Measurements from ENCODE around the gene SLC25A24. TPM values are rescaled to one million over a fixed set of nuclear protein-coding genes. Genes with fewer than 3 reads are reported as not detected.
"Not testable (repeated sequence)": the region's sequence is repeated elsewhere in the genome, so short reads cannot be mapped to it uniquely, and the experiment has no call there.

SLC25A24 gene
- 34.5 TPM for polyA plus RNA-seq
- long read RNA-seq, donor 1, full-length matches to known transcripts, result 6 of 13 reads
- long read RNA-seq, donor 1, partial matches to known transcripts, result 7 of 13 reads
- long read RNA-seq, donor 1, other reads (novel, unspliced or antisense), result 0 of 13 reads
- long read RNA-seq, donor 2, full-length matches to known transcripts, result 13 of 38 reads
- long read RNA-seq, donor 2, partial matches to known transcripts, result 25 of 38 reads
- long read RNA-seq, donor 2, other reads (novel, unspliced or antisense), result 0 of 38 reads
- long read RNA-seq, donor 3, result 0 reads
- long read RNA-seq, donor 4, full-length matches to known transcripts, result 2 of 2 reads
- long read RNA-seq, donor 4, partial matches to known transcripts, result 0 of 2 reads
- long read RNA-seq, donor 4, other reads (novel, unspliced or antisense), result 0 of 2 reads
- long read RNA-seq, donor 5, full-length matches to known transcripts, result 9 of 9 reads
- long read RNA-seq, donor 5, partial matches to known transcripts, result 0 of 9 reads
- long read RNA-seq, donor 5, other reads (novel, unspliced or antisense), result 0 of 9 reads
- long read RNA-seq, donor 6, full-length matches to known transcripts, result 23 of 30 reads
- long read RNA-seq, donor 6, partial matches to known transcripts, result 7 of 30 reads
- long read RNA-seq, donor 6, other reads (novel, unspliced or antisense), result 0 of 30 reads
- long read RNA-seq, donor 7, full-length matches to known transcripts, result 4 of 4 reads
- long read RNA-seq, donor 7, partial matches to known transcripts, result 0 of 4 reads
- long read RNA-seq, donor 7, other reads (novel, unspliced or antisense), result 0 of 4 reads
- long read RNA-seq, donor 8, full-length matches to known transcripts, result 15 of 26 reads
- long read RNA-seq, donor 8, partial matches to known transcripts, result 11 of 26 reads
- long read RNA-seq, donor 8, other reads (novel, unspliced or antisense), result 0 of 26 reads
- long read RNA-seq, donor 9, full-length matches to known transcripts, result 12 of 17 reads
- long read RNA-seq, donor 9, partial matches to known transcripts, result 5 of 17 reads
- long read RNA-seq, donor 9, other reads (novel, unspliced or antisense), result 0 of 17 reads
- long read RNA-seq, donor 10, full-length matches to known transcripts, result 22 of 44 reads
- long read RNA-seq, donor 10, partial matches to known transcripts, result 22 of 44 reads
- long read RNA-seq, donor 10, other reads (novel, unspliced or antisense), result 0 of 44 reads
- long read RNA-seq, donor 11, full-length matches to known transcripts, result 18 of 18 reads
- long read RNA-seq, donor 11, partial matches to known transcripts, result 0 of 18 reads
- long read RNA-seq, donor 11, other reads (novel, unspliced or antisense), result 0 of 18 reads

DNA sequence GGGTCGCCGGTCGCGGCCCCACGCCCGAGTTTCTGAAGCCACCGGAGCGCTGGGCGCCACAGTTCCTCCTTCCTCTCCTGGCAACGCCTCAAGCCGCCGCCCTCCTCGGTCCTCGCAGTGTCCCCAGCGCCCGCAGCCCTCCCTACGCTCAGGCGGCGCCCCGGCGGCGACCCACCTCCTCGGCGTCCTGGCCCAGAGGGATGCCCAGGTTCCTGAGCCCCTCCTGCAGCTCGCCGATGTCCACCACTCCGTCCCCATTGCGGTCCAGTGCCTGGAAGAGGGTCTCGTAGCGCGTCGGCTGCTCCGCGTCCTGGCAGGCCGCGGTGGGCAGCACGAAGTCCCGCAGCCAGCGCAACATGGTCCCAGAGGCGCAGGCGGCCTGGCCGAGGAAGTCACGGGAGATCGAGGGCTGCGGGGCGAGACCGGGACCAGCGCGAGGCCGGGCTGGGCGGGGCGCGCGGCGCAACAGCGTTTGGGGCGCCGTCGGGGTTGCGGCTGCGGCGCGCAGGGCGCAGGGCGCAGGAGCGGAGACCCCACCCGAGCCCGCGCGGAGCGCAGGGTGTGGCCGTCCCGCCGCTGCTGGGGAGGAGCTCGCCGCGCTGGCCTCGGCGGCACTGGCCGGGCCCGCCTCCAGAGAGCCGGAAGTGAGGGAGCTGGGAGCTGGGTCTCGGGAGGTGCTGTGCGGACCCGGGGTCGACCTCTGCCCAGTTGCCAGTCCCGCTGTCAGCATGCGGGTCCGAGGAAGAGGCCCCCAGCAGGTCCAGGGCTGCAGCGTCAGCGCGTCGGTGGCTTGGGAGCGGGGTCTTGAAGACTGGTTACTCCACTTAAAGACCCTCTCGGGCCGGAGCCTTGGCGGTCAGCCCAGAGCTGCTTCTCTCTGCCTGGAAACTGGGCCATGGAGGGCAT lies at the start of gene SLC25A24:
Gene SLC25A24 (minus strand): TSS at position 563 of the 906 bp plus-strand sequence. CDS start 205 bp downstream, at position 358.
- DNase-seq, result peak; percentile 82 to 91
- peak within 1 kb of the TSS; percentile 83 for H3K4me3 ChIP-seq (ENCODE audit: low read length)
- peaks cover 12% of the 10 kb centered on the region for H3K36me3 ChIP-seq (ENCODE audit: control insufficient read depth, insufficient read depth, low read length)
- H3K27ac ChIP-seq (ENCODE audit: low read length), result peak within 1 kb of the TSS; percentile 92
- peaks cover 4% of the 10 kb centered on the region for H3K4me1 ChIP-seq (ENCODE audit: control insufficient read depth, insufficient read depth, low read length)
- peaks cover 5% of the 10 kb centered on the region for H3K9me3 ChIP-seq (ENCODE audit: control insufficient read depth, low read depth, low read length)
- H3K27me3 ChIP-seq (ENCODE audit: control insufficient read depth, insufficient read depth, low read length), result no peaks in the 10 kb centered on the region
- no CpG with 5 or more reads among the region's 97 CpGs for WGBS (ENCODE audit: insufficient coverage, low lambda C conversion rate)

DNA sequence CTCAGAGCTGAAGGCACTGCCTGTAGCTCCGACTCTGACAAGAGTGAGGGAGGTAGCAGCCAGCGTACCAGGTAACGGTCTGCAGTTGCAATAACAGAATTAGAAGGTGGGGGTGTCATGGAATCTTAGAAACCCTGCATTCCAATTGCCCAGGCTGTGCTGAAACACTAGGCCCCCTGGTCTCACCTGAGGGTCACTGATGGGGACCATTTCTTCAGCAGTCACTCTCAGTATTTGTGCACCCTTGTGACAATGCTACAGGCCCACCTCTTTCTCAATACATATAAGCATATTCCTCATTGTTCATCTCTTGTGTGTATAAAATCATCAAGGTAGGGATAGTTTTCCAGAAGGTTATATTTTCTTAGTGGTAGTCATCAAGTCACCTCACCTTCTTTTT lies 43.8 kb upstream of the SLC25A24 start, which contains the start of gene NBPF4:
Gene NBPF4 (minus strand): TSS at position 101 of the 400 bp plus-strand sequence. CDS start 315 bp downstream, outside the sequence.
- H3K27ac ChIP-seq (ENCODE audit: low read length); DNase-seq; H3K9me3 ChIP-seq (ENCODE audit: control insufficient read depth, low read depth, low read length); H3K4me3 ChIP-seq (ENCODE audit: low read length); H3K36me3 ChIP-seq (ENCODE audit: control insufficient read depth, insufficient read depth, low read length); H3K27me3 ChIP-seq (ENCODE audit: control insufficient read depth, insufficient read depth, low read length); H3K4me1 ChIP-seq (ENCODE audit: control insufficient read depth, insufficient read depth, low read length): not testable (repeated sequence)
- WGBS (ENCODE audit: insufficient coverage, low lambda C conversion rate), result no CpG with 5 or more reads among the region's 3 CpGs

GRCh38 chr1:108239426-108239825 lies 39.3 kb upstream of the SLC25A24 start:
- not testable (repeated sequence) for H3K27ac ChIP-seq (ENCODE audit: low read length); H3K27me3 ChIP-seq (ENCODE audit: control insufficient read depth, insufficient read depth, low read length); H3K4me1 ChIP-seq (ENCODE audit: control insufficient read depth, insufficient read depth, low read length); DNase-seq; H3K9me3 ChIP-seq (ENCODE audit: control insufficient read depth, low read depth, low read length); H3K36me3 ChIP-seq (ENCODE audit: control insufficient read depth, insufficient read depth, low read length); H3K4me3 ChIP-seq (ENCODE audit: low read length)
- no CpG with 5 or more reads among the region's 2 CpGs for WGBS (ENCODE audit: insufficient coverage, low lambda C conversion rate)

DNA sequence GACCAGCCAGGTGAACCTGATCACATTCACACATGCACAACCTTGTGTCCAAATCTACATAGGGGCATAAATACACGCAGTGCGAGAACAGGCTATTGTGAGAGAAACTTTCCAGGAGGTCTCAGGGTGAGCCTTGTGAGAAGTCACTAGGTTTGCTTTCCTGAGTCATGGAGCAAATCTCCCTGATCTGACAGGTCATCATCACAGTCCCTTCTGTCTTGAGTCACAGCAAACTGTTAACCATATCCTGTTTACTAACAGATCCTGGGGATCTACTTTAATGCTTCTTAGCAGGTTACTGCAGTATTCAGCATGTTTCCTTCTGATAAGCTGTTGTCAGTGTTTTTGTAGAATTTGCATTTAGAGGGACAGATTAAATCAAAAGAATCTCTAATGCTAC lies 35.2 kb upstream of the SLC25A24 start:
- H3K27me3 ChIP-seq (ENCODE audit: control insufficient read depth, insufficient read depth, low read length); H3K4me3 ChIP-seq (ENCODE audit: low read length); H3K27ac ChIP-seq (ENCODE audit: low read length); H3K4me1 ChIP-seq (ENCODE audit: control insufficient read depth, insufficient read depth, low read length); DNase-seq; H3K9me3 ChIP-seq (ENCODE audit: control insufficient read depth, low read depth, low read length); H3K36me3 ChIP-seq (ENCODE audit: control insufficient read depth, insufficient read depth, low read length): not testable (repeated sequence)
- WGBS (ENCODE audit: insufficient coverage, low lambda C conversion rate), result no CpG with 5 or more reads among the region's 2 CpGs

GRCh38 chr1:108232183-108232582 lies 32.0 kb upstream of the SLC25A24 start:
- not testable (repeated sequence) for H3K36me3 ChIP-seq (ENCODE audit: control insufficient read depth, insufficient read depth, low read length); H3K27ac ChIP-seq (ENCODE audit: low read length); DNase-seq; H3K27me3 ChIP-seq (ENCODE audit: control insufficient read depth, insufficient read depth, low read length); H3K4me1 ChIP-seq (ENCODE audit: control insufficient read depth, insufficient read depth, low read length); H3K4me3 ChIP-seq (ENCODE audit: low read length); H3K9me3 ChIP-seq (ENCODE audit: control insufficient read depth, low read depth, low read length)
- no CpG with 5 or more reads among the region's 3 CpGs for whole genome bisulfite sequencing (ENCODE audit: insufficient coverage, low lambda C conversion rate)

- H3K4me3 ChIP-seq (ENCODE audit: low read length); H3K27ac ChIP-seq (ENCODE audit: low read length); DNase-seq; H3K27me3 ChIP-seq (ENCODE audit: control insufficient read depth, insufficient read depth, low read length); H3K36me3 ChIP-seq (ENCODE audit: control insufficient read depth, insufficient read depth, low read length); H3K9me3 ChIP-seq (ENCODE audit: control insufficient read depth, low read depth, low read length); H3K4me1 ChIP-seq (ENCODE audit: control insufficient read depth, insufficient read depth, low read length): not testable (repeated sequence)
- WGBS (ENCODE audit: insufficient coverage, low lambda C conversion rate), result no CpG with 5 or more reads among the region's 3 CpGs
Measured at GRCh38 chr1:108229976-108230375, 29.8 kb upstream of the SLC25A24 start.

DNA sequence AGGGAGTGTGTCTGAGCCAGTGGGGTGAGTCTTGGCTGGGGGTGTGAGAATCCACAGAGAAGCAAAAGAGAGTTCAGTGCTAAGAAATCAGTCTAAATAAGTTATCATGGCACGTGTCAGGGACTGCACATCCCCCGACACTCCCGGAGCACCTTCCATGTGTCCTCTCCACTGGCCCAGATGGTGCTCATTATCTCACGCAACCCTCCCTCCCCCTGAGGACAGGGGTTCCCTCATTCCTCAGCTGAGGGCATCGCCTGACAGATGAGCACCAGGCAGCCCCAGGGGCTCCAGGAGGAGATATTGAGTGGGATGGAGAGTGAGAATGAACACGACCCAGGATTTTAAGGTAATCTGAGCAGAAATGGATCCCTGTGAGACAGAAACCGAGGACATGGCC lies 27.6 kb upstream of the SLC25A24 start:
- WGBS (ENCODE audit: insufficient coverage, low lambda C conversion rate), result no CpG with 5 or more reads among the region's 7 CpGs
- not testable (repeated sequence) for H3K4me1 ChIP-seq (ENCODE audit: control insufficient read depth, insufficient read depth, low read length); H3K27ac ChIP-seq (ENCODE audit: low read length); H3K9me3 ChIP-seq (ENCODE audit: control insufficient read depth, low read depth, low read length); DNase-seq; H3K4me3 ChIP-seq (ENCODE audit: low read length); H3K36me3 ChIP-seq (ENCODE audit: control insufficient read depth, insufficient read depth, low read length); H3K27me3 ChIP-seq (ENCODE audit: control insufficient read depth, insufficient read depth, low read length)

DNA sequence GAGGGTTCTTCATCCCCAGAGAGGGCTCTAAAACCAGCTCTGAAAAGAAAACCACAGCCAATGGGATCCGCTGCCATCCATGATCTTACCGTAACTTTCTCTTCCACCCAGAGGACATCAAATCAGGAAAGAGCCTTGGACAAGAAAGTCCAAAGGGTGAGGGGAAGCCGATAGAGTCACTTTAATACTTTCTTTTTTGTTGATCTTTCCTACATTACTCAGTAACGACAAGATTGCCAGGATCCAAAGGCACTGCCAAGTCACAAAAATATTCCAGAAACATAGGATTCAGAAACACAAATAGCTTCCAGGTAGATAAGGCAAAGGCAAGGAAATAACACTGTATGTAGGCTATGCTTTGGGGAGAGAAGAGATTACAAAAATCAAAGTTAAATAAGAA lies 26.7 kb upstream of the SLC25A24 start:
- not testable (repeated sequence) for H3K4me3 ChIP-seq (ENCODE audit: low read length); H3K27ac ChIP-seq (ENCODE audit: low read length); H3K4me1 ChIP-seq (ENCODE audit: control insufficient read depth, insufficient read depth, low read length); H3K9me3 ChIP-seq (ENCODE audit: control insufficient read depth, low read depth, low read length); H3K36me3 ChIP-seq (ENCODE audit: control insufficient read depth, insufficient read depth, low read length); DNase-seq; H3K27me3 ChIP-seq (ENCODE audit: control insufficient read depth, insufficient read depth, low read length)
- WGBS (ENCODE audit: insufficient coverage, low lambda C conversion rate), result no CpG with 5 or more reads among the region's 4 CpGs

- not testable (repeated sequence) for H3K27me3 ChIP-seq (ENCODE audit: control insufficient read depth, insufficient read depth, low read length); DNase-seq; H3K4me3 ChIP-seq (ENCODE audit: low read length); H3K36me3 ChIP-seq (ENCODE audit: control insufficient read depth, insufficient read depth, low read length); H3K27ac ChIP-seq (ENCODE audit: low read length); H3K9me3 ChIP-seq (ENCODE audit: control insufficient read depth, low read depth, low read length); H3K4me1 ChIP-seq (ENCODE audit: control insufficient read depth, insufficient read depth, low read length)
- no CpG with 5 or more reads among the region's 7 CpGs for WGBS (ENCODE audit: insufficient coverage, low lambda C conversion rate)
Measured at GRCh38 chr1:108223226-108223625, 23.1 kb upstream of the SLC25A24 start.
